ENCODE data around the gene OPRL1.

The OPRL1 gene
- 0.07 to 4.4 (median 4.1) reads per million in 3 experiments for total RNA-seq

GRCh38 chr20:64080013-64080812 lies at the start of gene OPRL1:
OPRL1 (plus strand) TSS chr20:64080082; CDS start chr20:64092721, 12,639 bp downstream.
- peak; percentile 64 for DNase-seq

GRCh38 chr20:64030371-64031134 lies 49.3 kb upstream of the OPRL1 start:
- DNase-seq, result no peak

- no peak for DNase-seq
Observed at GRCh38 chr20:64031822-64032314, 48.0 kb upstream of the OPRL1 start.

- no peak for DNase-seq
Observed at GRCh38 chr20:64032706-64033624, 46.9 kb upstream of the OPRL1 start.

DNA sequence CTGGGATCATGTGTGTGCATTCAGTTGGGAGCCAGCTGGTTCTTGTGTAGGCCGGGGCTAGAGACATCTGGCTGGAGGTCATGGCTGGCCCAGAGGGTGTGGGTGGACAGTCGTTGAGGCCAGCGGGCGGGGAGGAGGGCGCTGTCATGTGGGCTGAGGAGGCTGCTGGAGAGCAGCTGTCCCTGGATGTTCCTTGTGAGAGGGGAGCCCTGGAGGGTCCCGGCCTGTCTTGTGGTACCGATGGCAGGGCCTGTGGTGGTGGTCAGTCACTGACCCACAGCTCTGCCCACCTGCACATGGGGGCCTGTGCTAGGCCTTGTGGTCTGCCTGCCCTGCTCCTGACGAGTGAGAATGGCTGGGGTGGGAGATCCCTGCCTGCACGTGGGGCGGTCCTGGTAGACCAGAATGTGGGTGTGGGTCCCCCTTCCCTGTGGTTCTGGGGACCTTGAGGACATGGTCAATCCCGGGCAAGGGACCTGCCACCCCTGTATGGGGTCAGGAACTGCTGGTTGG lies 45.8 kb upstream of the OPRL1 start:
- DNase-seq, result no peak

DNA sequence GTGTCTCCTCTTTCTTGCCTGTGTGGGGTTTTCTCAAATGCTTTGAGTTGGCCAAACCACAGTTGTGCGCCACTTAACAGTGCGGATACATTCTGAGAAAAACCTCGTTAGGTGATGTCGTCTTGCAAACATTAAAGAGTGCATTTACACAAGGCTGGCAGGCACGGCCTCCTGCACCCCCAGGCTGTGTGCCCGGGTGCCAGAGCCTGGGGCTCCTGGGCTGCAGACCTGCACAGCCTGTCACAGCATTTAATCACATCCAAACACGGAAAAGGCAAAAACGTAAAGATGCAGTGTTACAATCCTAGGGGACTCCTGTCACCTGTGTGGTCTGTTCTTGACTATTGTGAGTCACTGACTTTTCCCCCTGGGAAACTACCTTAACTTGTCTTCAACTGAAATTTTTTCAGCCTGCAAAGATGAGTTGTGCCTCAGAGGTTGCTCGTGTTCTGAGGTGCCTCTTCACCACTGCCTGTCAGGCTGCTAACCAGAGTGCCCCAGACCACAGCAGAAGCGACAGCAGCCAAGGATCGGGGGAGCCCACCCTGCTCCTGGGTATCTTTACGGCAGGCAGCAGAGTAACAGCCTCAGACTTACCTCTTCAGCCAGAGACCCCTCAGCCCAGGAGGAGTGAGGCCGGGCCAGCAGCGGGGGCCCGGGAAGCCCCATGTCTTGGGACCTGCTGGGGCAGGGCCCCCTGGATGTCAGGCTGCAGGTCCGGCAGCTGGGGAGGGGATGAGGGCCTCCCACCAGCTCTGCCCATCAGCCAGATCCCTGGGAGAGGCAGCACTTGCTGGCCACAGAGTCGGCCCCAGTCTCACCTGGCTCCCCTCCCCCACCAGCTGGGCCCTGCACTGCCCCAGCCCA lies 44.6 kb upstream of the OPRL1 start:
- peak; percentile 30 for DNase-seq

DNA sequence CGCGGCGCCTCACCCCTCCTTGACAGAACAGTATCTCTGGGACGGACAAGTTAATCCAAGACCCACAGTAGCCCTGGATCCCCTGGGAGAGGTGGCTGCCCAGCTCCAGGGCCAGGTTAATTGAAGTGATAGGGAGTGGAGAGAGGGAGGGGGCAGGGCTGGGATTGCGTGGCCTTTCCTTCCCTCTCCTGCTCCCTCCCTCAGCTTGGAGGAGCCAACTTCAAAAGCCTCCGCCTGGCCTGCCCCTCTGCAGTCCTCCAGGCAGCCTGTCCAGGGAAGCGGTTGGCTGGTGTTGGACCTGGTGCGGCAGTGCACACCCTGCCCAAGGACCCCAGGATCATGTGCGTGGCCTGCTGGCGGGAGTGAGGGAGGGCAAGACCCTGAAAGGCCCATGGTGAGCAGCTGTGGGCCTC lies 43.9 kb upstream of the OPRL1 start, which contains the start of gene C20orf204:
C20orf204 (plus strand) TSS at position 250 of the 413 bp plus-strand sequence; CDS start at position 392, 142 bp downstream.
- no peak for DNase-seq

- DNase-seq, result no peak
Observed at GRCh38 chr20:64036346-64037198, 43.3 kb upstream of the OPRL1 start.

DNA sequence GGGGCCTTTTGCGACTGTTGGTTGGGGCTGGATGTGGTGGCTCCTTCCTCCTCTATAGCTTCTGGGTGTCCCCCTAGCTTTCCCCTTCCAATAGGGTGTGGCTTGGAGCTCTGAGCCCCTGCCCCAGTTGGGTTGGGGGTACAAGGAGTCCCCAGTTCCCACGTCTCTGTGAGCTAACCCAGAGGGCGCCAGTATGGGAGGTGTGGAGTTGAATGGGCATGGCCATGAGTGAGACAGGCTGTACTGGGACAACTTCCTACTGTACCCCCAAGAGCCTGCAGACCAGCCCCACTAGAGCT lies 42.7 kb upstream of the OPRL1 start:
- no peak for DNase-seq

GRCh38 chr20:64037498-64038213 lies 42.2 kb upstream of the OPRL1 start:
- DNase-seq, result no peak

- no peak for DNase-seq
Observed at GRCh38 chr20:64038224-64038564, 41.7 kb upstream of the OPRL1 start.

DNA sequence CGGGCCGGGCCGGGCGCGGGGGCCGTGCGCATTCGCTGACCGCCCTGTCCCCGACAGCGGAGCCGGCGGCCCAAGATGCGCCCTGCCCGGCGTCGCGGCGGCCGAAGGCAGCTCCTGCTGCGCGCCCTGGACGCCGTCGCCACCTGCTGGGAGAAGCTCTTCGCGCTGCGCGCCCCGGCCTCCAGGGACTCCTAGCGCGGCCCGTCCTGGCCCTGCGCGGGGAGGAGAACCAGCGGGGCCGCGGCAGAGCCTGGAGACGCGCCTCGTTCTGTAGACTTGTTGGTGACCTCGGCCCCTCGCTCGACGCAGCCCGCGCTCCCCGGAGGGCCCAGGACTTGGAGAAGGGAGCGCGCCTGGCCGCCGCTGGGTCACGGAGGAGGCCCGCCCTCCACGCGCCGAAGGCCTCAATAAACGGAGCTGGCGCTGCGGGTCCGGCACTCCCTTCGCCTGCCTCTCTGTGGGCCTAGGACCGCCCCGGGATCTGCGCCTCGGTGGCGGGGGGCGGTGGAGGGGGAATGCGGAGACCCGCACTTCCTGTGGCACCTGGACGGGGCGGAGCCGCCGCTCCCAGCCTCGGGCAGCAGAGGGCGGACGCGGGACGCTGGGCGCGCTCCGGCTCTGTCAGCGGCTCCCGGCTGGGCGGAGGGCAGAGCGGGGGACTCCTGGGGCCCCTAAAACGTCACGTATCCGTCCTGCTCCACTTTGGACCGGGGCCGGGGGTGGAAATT lies 41.2 kb upstream of the OPRL1 start:
- peak; percentile 67 for DNase-seq

DNA sequence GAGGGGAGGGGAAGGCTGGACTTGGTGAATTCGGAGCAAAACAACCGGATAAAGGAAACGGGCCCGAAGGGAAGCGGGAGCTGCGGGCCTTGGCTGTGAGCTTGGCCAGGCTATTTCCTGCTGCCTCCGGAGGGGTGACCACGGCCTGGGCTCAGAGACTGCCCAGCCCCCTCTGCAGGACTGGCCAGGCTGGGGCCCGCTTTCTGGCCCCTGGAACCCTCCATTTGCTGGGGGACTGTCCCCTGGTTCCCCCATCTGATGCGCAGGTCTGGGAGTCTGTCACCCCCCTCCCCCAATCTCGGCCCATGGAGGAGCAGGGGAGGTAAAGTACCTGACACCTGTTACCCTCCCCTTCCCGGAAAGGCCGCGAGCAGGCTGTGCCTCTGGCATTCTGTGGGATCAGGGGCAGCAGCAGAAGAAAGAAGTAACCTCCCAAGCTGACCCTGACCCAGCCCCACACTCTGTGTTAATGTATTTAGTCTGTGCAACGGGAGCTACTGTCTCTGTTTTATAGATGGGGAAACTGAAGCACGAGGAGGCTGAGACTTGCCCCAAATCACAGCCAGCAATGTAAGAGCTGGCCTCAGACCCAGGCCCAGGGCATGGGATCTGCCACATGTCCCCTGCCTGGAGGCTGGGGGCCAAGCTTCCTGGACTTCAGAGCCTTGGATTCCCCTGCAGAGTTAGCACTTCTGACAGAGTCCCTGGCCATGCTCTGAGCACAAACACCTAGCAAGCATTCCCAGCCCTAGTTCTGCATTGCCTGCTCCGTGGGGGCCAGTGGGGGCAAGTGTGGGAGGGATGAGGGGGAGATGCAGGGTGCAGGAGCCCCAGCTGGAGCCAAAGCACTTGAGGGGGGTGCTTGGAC lies 40.4 kb upstream of the OPRL1 start:
- no peak for DNase-seq

DNA sequence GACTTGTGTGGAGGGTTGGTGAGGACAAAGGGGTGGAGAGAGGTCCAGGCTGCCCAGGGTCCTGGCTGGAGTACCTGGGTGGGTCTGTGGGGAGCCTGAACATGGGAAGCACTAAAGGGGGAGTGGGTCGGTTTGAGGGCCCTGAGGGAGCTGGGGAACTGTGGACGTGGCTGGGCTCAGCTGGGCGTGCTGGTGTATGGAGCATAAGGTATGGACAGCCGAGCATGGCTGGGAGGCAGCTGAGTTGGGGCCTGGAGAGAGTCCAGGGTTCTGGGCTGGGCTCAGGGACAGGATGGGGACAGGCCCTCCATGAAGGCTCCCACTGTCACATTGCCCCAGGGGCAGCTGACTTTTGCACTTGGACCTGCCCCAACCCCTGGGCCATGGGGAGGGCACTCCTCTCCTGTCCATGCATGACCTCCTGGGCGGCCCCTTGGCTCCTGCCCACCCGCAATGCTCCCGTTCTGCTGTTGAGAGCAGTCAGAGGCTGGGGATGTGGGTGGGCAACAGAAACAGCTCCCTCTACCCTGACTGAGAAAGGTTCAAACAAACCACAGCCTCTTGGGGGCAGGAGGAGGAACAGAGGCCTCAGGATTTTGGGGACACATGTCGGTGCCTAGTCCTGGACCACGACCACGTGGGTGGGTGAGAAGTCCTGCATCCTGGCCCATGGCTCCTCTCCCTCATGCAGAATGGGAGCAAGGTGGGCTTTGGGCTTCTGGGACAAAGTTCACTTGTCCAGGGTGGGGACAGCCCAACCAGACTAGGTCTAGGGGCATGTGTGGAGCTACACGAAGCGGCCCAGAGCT lies 39.4 kb upstream of the OPRL1 start:
- DNase-seq, result no peak

- no peak for DNase-seq
Observed at GRCh38 chr20:64041040-64041780, 38.7 kb upstream of the OPRL1 start.

DNA sequence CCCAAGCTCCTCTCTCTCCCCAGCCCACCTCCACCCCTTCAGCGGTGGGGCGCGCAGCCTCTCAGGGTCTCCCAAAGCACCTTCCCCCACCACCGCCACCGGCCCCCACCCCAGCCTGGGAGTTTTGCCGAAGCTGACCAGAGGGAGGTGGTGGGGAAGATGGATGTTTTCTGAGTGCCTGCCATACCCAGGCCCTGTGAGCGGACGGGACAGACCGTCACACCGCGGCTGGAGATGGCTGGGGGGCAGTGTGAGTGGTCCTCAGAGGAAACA lies 38.2 kb upstream of the OPRL1 start:
- DNase-seq, result no peak
